ENCODE results near the gene MED15.
"Not testable (repeated sequence)": the region's sequence is repeated elsewhere in the genome, so short reads cannot be mapped to it uniquely, and the experiment has no call there.

MED15 gene

DNA sequence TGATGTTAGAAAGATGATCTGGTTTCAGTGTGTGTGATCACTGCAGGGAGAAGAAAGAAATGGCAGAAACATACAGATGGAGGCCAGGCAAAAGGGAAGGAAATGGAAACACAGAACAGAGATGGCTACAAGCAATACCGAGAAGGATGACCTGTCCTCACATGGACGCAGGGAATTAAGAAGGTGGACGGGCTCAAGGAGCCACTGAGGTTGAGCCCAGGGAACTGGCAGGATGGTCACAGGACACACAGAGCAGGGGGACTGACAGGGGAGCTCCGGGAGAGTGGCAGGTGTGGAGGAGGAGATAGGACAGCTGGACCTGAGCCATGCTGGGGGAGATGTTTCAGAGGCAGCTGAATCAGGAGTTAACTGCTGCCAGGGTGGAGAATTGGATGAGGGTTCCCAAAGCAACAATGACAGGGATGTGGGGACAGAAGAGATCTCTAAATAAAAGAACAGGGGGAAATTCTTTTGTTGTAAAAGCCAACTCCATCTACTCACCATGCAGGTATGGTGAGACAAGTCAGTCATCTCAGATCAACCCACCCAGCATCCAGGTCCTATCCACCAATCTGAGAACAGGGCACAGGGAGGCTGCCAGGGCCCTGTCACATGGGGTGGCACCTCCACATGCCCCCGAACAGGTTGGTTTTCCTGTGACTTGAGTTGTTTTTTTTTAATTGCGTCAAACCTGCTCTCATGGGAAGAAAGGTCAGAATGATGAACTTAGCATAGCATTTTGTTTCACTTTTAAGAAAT lies 38.1 kb upstream of the MED15 start:
- no peak for TF ChIP-seq EZH2phosphoT487 (IDR thresholded peaks at IDR 0.05; ENCODE audit: borderline replicate concordance, low read length)
- TF ChIP-seq, protein P1, sequence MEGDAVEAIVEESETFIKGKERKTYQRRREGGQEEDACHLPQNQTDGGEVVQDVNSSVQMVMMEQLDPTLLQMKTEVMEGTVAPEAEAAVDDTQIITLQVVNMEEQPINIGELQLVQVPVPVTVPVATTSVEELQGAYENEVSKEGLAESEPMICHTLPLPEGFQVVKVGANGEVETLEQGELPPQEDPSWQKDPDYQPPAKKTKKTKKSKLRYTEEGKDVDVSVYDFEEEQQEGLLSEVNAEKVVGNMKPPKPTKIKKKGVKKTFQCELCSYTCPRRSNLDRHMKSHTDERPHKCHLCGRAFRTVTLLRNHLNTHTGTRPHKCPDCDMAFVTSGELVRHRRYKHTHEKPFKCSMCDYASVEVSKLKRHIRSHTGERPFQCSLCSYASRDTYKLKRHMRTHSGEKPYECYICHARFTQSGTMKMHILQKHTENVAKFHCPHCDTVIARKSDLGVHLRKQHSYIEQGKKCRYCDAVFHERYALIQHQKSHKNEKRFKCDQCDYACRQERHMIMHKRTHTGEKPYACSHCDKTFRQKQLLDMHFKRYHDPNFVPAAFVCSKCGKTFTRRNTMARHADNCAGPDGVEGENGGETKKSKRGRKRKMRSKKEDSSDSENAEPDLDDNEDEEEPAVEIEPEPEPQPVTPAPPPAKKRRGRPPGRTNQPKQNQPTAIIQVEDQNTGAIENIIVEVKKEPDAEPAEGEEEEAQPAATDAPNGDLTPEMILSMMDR (IDR thresholded peaks at IDR 0.05; ENCODE audit: low read depth, low read length, poor library complexity, severe bottlenecking): no peak
- Histone ChIP-seq H3K36me3 (ENCODE audit: control insufficient read depth, low read length) (peaks cover 6% of the 10 kb centered on the region; the same call in 1 of the 2 replicates), H3K4me1 (ENCODE audit: control insufficient read depth, low read length) (peaks cover 6% of the 10 kb centered on the region), H3K27ac (ENCODE audit: low read depth, low read length) (no peak overlapping the region), H3K79me2 (ENCODE audit: control insufficient read depth, low read length) (no peaks in the 10 kb centered on the region), H3F3A (ENCODE audit: control insufficient read depth, insufficient read depth) (no peaks in the 10 kb centered on the region), H4K20me1 (ENCODE audit: control insufficient read depth, insufficient read depth, low read depth, low read length) (no peaks in the 10 kb centered on the region), H3K9me3 (ENCODE audit: control insufficient read depth, insufficient read depth, low read length) (no peaks in the 10 kb centered on the region), H3K27me3 (ENCODE audit: control insufficient read depth, low read length) (no peaks in the 10 kb centered on the region), H3K9me2 (replicated peaks; ENCODE audit: control insufficient read depth, low read length) (no peaks in the 10 kb centered on the region), H3K4me3 (ENCODE audit: low read length) (no peak overlapping the region), H3K4me2 (ENCODE audit: low read length) (no peak overlapping the region)

DNA sequence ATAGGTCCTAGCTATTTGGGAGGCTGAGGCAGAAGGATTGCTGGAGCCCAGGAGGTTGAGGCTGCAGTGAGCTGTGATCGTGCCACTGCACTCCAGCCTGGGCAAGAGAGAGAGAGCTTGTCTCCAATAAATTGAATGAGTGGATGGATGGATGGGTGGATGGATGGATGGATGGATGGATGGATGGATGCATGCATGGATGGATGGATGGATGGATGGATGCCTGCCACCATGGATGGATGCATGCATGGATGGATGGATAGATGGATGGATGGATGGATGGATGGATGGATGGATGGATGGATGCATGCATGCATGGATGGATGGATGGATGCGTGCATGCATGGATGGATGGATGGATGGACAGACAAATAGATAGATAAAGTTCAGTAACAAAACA lies 36.9 kb upstream of the MED15 start:
- H3K27me3 ChIP-seq (ENCODE audit: control insufficient read depth, low read length); H3K27ac ChIP-seq (ENCODE audit: low read depth, low read length); H3K4me2 ChIP-seq (ENCODE audit: low read length); H3K79me2 ChIP-seq (ENCODE audit: control insufficient read depth, low read length); H3K9me3 ChIP-seq (ENCODE audit: control insufficient read depth, insufficient read depth, low read length); H3F3A ChIP-seq (ENCODE audit: control insufficient read depth, insufficient read depth); H4K20me1 ChIP-seq (ENCODE audit: control insufficient read depth, insufficient read depth, low read depth, low read length); H3K4me3 ChIP-seq (ENCODE audit: low read length); H3K4me1 ChIP-seq (ENCODE audit: control insufficient read depth, low read length); H3K9me2 ChIP-seq (replicated peaks; ENCODE audit: control insufficient read depth, low read length); H3K36me3 ChIP-seq (ENCODE audit: control insufficient read depth, low read length): not testable (repeated sequence)

- H3F3A ChIP-seq (ENCODE audit: control insufficient read depth, insufficient read depth): no peaks in the 10 kb centered on the region
- H3K36me3 ChIP-seq (ENCODE audit: control insufficient read depth, low read length): no peaks in the 10 kb centered on the region
- H3K27ac ChIP-seq (ENCODE audit: low read depth, low read length): no peak overlapping the region
- H3K79me2 ChIP-seq (ENCODE audit: control insufficient read depth, low read length): no peaks in the 10 kb centered on the region
- H3K4me2 ChIP-seq (ENCODE audit: low read length): no peak overlapping the region
- TF ChIP-seq, protein P1 (IDR thresholded peaks at IDR 0.05; ENCODE audit: low read depth, low read length, poor library complexity, severe bottlenecking): no peak
- TF ChIP-seq EZH2phosphoT487 (IDR thresholded peaks at IDR 0.05; ENCODE audit: borderline replicate concordance, low read length): no peak
- H3K4me1 ChIP-seq (ENCODE audit: control insufficient read depth, low read length): no peaks in the 10 kb centered on the region
- no peaks in the 10 kb centered on the region for H3K27me3 ChIP-seq (ENCODE audit: control insufficient read depth, low read length)
- H3K4me3 ChIP-seq (ENCODE audit: low read length): no peak overlapping the region
- no peaks in the 10 kb centered on the region for H4K20me1 ChIP-seq (ENCODE audit: control insufficient read depth, insufficient read depth, low read depth, low read length)
- H3K9me3 ChIP-seq (ENCODE audit: control insufficient read depth, insufficient read depth, low read length): no peaks in the 10 kb centered on the region
- no peaks in the 10 kb centered on the region for H3K9me2 ChIP-seq (replicated peaks; ENCODE audit: control insufficient read depth, low read length)
Measured at GRCh38 chr22:20471126-20471833, 36.1 kb upstream of the MED15 start.
